ENCODE results near the gene ZNF787.

ZNF787 gene

GRCh38 chr19:56118666-56119581, 2.2 kb downstream of the ZNF787 start:
- no peak for TF ChIP-seq CTCF (IDR thresholded peaks at IDR 0.05)

GRCh38 chr19:56117889-56118288, 3.2 kb downstream of the ZNF787 start:
- Histone ChIP-seq H3K27ac (peak overlapping the region; percentile 99), H3K4me3 (ENCODE audit: low read depth in 1 of 2, low read length in 1 of 2) (peak overlapping the region in 1 of 2 experiments; percentile 87), H3K4me1 (ENCODE audit: control insufficient read depth in 1 of 2, insufficient read depth in 1 of 2, low read depth in 1 of 2, low read length in 1 of 2) (peaks cover 77 to 82% of the 10 kb centered on the region in 2 experiments), H3K36me3 (peaks cover 5% of the 10 kb centered on the region), H3K27me3 (no peaks in the 10 kb centered on the region), H3K9me3 (no peaks in the 10 kb centered on the region)
- no peak for TF ChIP-seq CTCF (IDR thresholded peaks at IDR 0.05)

More at GRCh38 chr19:56118666-56119581, 2.2 kb downstream of the ZNF787 start:
- Histone ChIP-seq H3K36me3 (peaks cover 5% of the 10 kb centered on the region), H3K27ac (peak overlapping the region; percentile 99), H3K9me3 (no peaks in the 10 kb centered on the region), H3K4me1 (ENCODE audit: control insufficient read depth in 1 of 2, insufficient read depth in 1 of 2, low read depth in 1 of 2, low read length in 1 of 2) (peaks cover 67 to 72% of the 10 kb centered on the region in 2 experiments), H3K4me3 (ENCODE audit: low read depth in 1 of 2, low read length in 1 of 2) (peak overlapping the region; percentile 63 to 87), H3K27me3 (no peaks in the 10 kb centered on the region)

GRCh38 chr19:56117376-56117884, 3.7 kb downstream of the ZNF787 start:
- Histone ChIP-seq H3K36me3 (peaks cover 5% of the 10 kb centered on the region), H3K27me3 (no peaks in the 10 kb centered on the region), H3K4me1 (ENCODE audit: control insufficient read depth in 1 of 2, insufficient read depth in 1 of 2, low read depth in 1 of 2, low read length in 1 of 2) (peaks cover 82 to 87% of the 10 kb centered on the region in 2 experiments), H3K4me3 (ENCODE audit: low read depth in 1 of 2, low read length in 1 of 2) (no peak overlapping the region), H3K9me3 (no peaks in the 10 kb centered on the region), H3K27ac (peak overlapping the region; percentile 99)
- no peak for TF ChIP-seq CTCF (IDR thresholded peaks at IDR 0.05)

GRCh38 chr19:56116606-56117005, 4.5 kb downstream of the ZNF787 start:
- Histone ChIP-seq H3K27me3 (no peaks in the 10 kb centered on the region), H3K36me3 (peaks cover 5% of the 10 kb centered on the region), H3K4me1 (ENCODE audit: control insufficient read depth in 1 of 2, insufficient read depth in 1 of 2, low read depth in 1 of 2, low read length in 1 of 2) (peaks cover 82 to 87% of the 10 kb centered on the region in 2 experiments), H3K27ac (peak overlapping the region; percentile 48), H3K4me3 (ENCODE audit: low read depth in 1 of 2, low read length in 1 of 2) (no peak overlapping the region), H3K9me3 (no peaks in the 10 kb centered on the region)
- no peak for TF ChIP-seq CTCF (IDR thresholded peaks at IDR 0.05)

- no peak overlapping the region for H3K4me3 ChIP-seq (ENCODE audit: low read depth in 1 of 2, low read length in 1 of 2)
- peaks cover 92 to 97% of the 10 kb centered on the region in 2 experiments for H3K4me1 ChIP-seq (ENCODE audit: control insufficient read depth in 1 of 2, insufficient read depth in 1 of 2, low read depth in 1 of 2, low read length in 1 of 2)
- H3K27me3 ChIP-seq, result no peaks in the 10 kb centered on the region
- H3K27ac ChIP-seq, result peak overlapping the region; percentile 54
- TF ChIP-seq CTCF (IDR thresholded peaks at IDR 0.05), result no peak
- H3K36me3 ChIP-seq, result peaks cover 5% of the 10 kb centered on the region
- no peaks in the 10 kb centered on the region for H3K9me3 ChIP-seq
These were observed 5.6 kb downstream of the ZNF787 start for GRCh38 chr19:56115490-56115889.

All from neutrophil (primary cell).